HFFc6 (cell line): ENCODE results near the gene NRAP. TPM values are rescaled to one million over a fixed set of nuclear protein-coding genes. Genes with fewer than 3 reads are reported as not detected.

Source experiments
- DNase-seq: peaks from one replicate; pipeline ENCODE4 v3.0.0-alpha.2; 2018
- H3K27ac Mint-ChIP-seq: 2 replicates; pipeline ENCODE4 v1.8.0; 2020; ENCODE audit warnings: mild to moderate bottlenecking, mixed read lengths
- H3K27me3 Mint-ChIP-seq: 2 replicates; pipeline ENCODE4 v1.8.0; 2021; ENCODE audit warnings: mild to moderate bottlenecking, moderate library complexity, mixed read lengths; ENCODE audit not compliant: insufficient read depth
- H3K36me3 Mint-ChIP-seq: 2 replicates; pipeline ENCODE4 v1.8.0; 2021; ENCODE audit warnings: low read depth, mixed read lengths
- H3K4me1 Mint-ChIP-seq: 2 replicates; pipeline ENCODE4 v1.8.0; 2020; ENCODE audit warnings: low read depth, mixed read lengths
- H3K4me3 Mint-ChIP-seq: 2 replicates; pipeline ENCODE4 v1.8.0; 2020; ENCODE audit warnings: mild to moderate bottlenecking, moderate library complexity, mixed read lengths
- H3K9me3 Mint-ChIP-seq: 2 replicates; pipeline ENCODE4 v1.8.0; 2020; ENCODE audit warnings: mild to moderate bottlenecking, mixed read lengths
- total RNA-seq, 6 experiments: library from RNA; stranded (reverse); fragmentation: NEBNext Ultra II Directional; extraction: Animal tissue kit (Norgen Biotek cat#: 25700); gene quantifications; 2 replicates in 1 of 6; 3 replicates in 5 of 6; pipeline ENCODE4 v1.2.3, GENCODE V29; 2021
- TF ChIP-seq, protein P1 (sequence below): fragments of 200-600 bp; sonication (generic); IDR thresholded peaks from 2 replicates; pipeline ENCODE4 v1.5.0; 2021; ENCODE audit warnings: antibody characterized with exemption, mild to moderate bottlenecking

The NRAP gene
- total RNA-seq, 6 experiments from 2014 or later: not detected

DNA sequence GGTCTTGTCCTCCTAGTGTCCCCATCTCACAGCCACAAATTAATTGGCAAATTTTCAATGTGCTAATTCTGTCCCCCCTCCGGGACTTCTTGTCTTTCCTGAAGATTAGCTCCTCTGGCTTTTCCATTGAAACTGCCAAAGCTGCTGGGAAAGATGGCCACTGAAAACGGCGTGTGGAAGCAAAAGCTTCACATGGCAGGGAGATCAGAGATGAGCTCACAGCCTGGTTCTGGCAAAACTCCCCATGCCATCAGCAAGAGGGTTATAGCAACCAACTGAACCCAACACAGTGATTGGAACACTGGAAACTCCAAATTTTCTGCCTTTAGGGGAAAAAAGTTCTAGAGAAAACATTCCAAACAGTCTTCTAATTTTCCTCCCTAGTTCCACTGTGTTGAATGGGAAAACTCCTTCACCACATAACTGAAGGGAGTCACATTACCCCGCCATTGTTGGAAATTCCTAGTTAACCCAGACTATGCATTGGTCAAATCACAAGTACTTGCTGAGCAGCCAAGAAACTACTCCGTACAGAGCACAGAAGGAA lies 37.0 kb downstream of the NRAP start:
- TF ChIP-seq, protein P1, sequence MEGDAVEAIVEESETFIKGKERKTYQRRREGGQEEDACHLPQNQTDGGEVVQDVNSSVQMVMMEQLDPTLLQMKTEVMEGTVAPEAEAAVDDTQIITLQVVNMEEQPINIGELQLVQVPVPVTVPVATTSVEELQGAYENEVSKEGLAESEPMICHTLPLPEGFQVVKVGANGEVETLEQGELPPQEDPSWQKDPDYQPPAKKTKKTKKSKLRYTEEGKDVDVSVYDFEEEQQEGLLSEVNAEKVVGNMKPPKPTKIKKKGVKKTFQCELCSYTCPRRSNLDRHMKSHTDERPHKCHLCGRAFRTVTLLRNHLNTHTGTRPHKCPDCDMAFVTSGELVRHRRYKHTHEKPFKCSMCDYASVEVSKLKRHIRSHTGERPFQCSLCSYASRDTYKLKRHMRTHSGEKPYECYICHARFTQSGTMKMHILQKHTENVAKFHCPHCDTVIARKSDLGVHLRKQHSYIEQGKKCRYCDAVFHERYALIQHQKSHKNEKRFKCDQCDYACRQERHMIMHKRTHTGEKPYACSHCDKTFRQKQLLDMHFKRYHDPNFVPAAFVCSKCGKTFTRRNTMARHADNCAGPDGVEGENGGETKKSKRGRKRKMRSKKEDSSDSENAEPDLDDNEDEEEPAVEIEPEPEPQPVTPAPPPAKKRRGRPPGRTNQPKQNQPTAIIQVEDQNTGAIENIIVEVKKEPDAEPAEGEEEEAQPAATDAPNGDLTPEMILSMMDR: no peak
- H3K27me3 Mint-ChIP-seq: peaks cover 32% of the 10 kb centered on the region
- no peaks in the 10 kb centered on the region for H3K4me1 Mint-ChIP-seq
- H3K36me3 Mint-ChIP-seq: no peaks in the 10 kb centered on the region
- no peak for DNase-seq
- no peaks in the 10 kb centered on the region for H3K9me3 Mint-ChIP-seq
- no peak overlapping the region for H3K27ac Mint-ChIP-seq
- no peak overlapping the region for H3K4me3 Mint-ChIP-seq

DNA sequence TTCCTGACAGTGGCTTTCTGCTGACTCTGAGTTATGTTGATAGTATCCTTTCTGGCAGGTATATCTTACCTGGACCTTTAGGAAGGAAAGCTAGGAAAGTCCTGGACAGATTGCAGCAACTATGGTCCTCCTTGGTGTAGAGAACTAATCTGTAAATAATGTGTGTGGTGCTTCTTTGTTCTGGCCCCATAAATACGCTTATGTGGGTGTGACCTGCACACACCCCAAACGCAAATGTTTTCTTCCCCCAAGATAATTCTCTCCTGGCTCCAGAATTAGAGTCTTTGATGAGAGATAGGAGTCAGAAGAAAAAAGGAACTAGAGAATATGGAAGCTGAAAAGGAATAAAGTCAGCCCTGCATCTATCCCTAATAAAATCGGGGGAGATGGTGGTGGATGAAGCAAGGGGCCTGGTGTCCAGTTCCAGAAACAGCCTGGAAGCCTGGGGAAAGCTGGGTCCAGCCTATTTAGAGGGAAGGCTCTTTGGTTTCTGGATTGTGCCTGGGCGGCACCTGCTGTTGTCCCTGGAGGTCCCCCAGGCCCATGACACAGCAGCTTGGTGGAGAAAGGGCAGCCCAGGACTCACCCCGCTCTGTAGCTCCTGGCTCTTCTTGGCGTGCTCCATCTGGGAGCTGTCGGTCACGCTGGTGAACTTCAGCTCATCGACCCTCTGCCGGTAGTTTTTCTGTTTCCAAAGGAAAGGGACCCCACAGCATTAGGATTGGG lies 38.2 kb downstream of the NRAP start:
- Mint-ChIP-seq H3K36me3 (no peaks in the 10 kb centered on the region), H3K27me3 (peaks cover 25% of the 10 kb centered on the region), H3K4me1 (no peaks in the 10 kb centered on the region), H3K27ac (no peak overlapping the region), H3K9me3 (no peaks in the 10 kb centered on the region), H3K4me3 (no peak overlapping the region)
- TF ChIP-seq, protein P1: no peak
- DNase-seq: no peak

DNA sequence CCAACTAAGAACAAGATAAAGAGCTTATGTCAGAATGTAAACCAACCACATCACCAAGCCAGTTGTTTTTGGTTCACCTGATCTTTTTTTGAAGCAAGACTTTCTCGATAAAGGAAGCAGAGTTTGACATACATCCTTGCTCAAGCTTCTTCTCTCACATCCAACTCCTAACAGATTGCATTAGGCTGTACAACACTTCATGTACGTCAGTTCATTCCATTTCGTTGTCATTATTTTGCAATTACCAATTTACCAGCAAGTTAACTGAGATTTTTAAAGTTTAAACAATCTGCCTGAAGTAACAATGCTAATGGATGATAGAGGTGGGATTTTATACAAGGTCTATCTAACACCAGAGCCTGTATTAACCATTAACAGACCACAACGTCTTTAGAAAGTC lies 41.0 kb downstream of the NRAP start:
- Mint-ChIP-seq H3K27ac (no peak overlapping the region), H3K27me3 (peaks cover 28% of the 10 kb centered on the region), H3K4me3 (no peak overlapping the region), H3K4me1 (no peaks in the 10 kb centered on the region), H3K36me3 (no peaks in the 10 kb centered on the region), H3K9me3 (no peaks in the 10 kb centered on the region)
- TF ChIP-seq, protein P1: no peak
- DNase-seq: no peak

DNA sequence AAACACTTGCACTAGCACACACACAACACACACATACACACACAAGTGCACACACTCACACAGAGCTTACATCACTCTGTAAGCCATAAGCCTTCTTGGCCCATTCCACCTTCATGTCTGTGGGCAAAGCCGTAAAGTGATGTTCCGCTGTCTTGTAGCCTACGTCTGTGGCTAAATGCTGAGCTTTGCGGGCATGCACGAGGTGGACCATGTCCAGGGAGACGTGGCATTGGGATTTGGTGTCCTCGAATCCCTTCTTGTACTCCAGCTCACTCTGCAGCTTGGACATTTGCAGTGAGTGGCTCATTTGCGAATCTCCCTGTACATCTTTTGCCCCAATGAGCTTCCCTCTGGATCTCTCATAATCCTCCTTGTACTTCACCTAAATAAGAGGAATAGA lies 42.0 kb downstream of the NRAP start:
- no peak for DNase-seq
- Mint-ChIP-seq H3K27ac (no peak overlapping the region), H3K36me3 (no peaks in the 10 kb centered on the region), H3K4me3 (no peak overlapping the region), H3K27me3 (peaks cover 28% of the 10 kb centered on the region), H3K4me1 (no peaks in the 10 kb centered on the region), H3K9me3 (no peaks in the 10 kb centered on the region)
- TF ChIP-seq, protein P1: no peak

DNA sequence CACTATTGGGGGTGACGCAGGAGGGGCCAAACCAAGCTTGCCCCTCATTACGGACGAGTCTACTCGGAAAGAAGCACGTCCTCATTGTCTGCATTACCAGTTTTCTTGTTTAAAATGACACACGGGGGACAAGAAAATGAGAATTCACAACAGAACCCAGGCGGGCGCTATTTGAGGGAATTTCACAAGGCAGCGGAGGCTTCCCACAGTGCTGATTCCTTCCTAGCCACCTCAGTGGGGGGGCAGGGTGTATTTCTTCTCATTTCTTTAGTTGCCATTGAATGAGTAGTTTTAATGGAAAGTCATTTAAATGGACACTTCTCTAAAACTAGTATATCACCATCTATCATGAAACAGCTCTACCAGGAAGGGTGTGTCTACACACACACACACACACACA lies 42.9 kb downstream of the NRAP start:
- no peaks in the 10 kb centered on the region for H3K4me1 Mint-ChIP-seq
- no peaks in the 10 kb centered on the region for H3K36me3 Mint-ChIP-seq
- no peaks in the 10 kb centered on the region for H3K9me3 Mint-ChIP-seq
- TF ChIP-seq, protein P1: no peak
- DNase-seq: no peak
- H3K27me3 Mint-ChIP-seq: peaks cover 24% of the 10 kb centered on the region
- no peak overlapping the region for H3K4me3 Mint-ChIP-seq
- no peak overlapping the region for H3K27ac Mint-ChIP-seq
